PC-9 (cell line): ENCODE results near the gene AGPAT3.

ENCODE experiments used
- EZH2 ChIP-seq: fragments of 200-600 bp; sonication (generic); IDR thresholded peaks from 2 replicates; pipeline ENCODE4 v1.8.0; 2017; ENCODE audit warnings: antibody characterized with exemption, low read depth
- TF ChIP-seq, protein P1 (sequence below): fragments of 200-600 bp; sonication (generic); conservative IDR thresholded peaks from 2 replicates; pipeline ENCODE4 v1.6.1; 2017; ENCODE audit warnings: mixed run types, antibody characterized with exemption, mild to moderate bottlenecking, moderate library complexity

DNA sequence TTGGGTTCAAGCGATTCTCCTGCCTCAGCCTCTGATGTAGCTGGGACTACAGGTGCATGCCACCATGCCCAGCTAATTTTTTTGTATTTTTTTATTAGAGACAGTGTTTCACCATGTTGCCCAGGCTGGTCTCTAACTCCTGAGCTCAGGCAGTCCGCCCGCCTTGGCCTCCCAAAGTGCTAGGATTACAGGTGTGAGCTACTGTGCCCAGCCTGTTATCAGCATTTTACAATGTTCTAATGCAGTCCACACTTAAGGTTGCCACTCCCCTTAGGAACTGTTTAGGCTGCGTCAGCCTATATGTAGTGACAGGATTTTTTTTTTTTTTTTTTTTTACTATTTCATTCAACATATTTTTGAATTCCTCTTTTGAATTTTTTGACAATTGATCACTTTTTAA, 30.2 kb downstream of the AGPAT3 start:
- TF ChIP-seq EZH2, result no peak
- TF ChIP-seq, protein P1, sequence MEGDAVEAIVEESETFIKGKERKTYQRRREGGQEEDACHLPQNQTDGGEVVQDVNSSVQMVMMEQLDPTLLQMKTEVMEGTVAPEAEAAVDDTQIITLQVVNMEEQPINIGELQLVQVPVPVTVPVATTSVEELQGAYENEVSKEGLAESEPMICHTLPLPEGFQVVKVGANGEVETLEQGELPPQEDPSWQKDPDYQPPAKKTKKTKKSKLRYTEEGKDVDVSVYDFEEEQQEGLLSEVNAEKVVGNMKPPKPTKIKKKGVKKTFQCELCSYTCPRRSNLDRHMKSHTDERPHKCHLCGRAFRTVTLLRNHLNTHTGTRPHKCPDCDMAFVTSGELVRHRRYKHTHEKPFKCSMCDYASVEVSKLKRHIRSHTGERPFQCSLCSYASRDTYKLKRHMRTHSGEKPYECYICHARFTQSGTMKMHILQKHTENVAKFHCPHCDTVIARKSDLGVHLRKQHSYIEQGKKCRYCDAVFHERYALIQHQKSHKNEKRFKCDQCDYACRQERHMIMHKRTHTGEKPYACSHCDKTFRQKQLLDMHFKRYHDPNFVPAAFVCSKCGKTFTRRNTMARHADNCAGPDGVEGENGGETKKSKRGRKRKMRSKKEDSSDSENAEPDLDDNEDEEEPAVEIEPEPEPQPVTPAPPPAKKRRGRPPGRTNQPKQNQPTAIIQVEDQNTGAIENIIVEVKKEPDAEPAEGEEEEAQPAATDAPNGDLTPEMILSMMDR, result no peak
